NCI-H1694 treated with DMSO at 0.1 percent for 48 hours (cell line): ENCODE data around the gene MBNL2.

ENCODE experiments used
- DNase-seq: peaks from one replicate; lab custom pipeline; 2025; lab: John Stamatoyannopoulos, UW

MBNL2 gene

GRCh38 chr13:97384371-97384770 lies 162.2 kb downstream of the MBNL2 start:
- DNase-seq: no peak

DNA sequence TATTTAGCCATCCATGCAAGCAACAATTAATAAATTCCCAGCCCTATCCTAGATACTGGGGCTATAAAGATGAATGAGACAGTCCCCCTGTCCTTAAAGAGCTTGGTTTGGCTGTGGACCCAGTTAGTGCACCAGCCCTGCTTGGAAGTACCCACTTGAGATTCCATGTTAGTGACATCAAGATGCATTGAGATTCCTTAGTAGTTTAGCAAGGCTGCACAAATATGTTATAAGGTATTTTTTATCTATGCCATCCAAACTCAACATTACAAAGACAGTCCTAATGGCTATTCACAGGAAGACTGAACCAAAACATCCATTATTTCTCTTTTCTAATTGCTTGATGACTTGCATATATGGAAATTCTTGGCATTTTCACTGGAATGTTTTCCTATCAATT lies 163.0 kb downstream of the MBNL2 start:
- no peak for DNase-seq

- no peak for DNase-seq
These were observed 163.7 kb downstream of the MBNL2 start for GRCh38 chr13:97385854-97386253.

DNA sequence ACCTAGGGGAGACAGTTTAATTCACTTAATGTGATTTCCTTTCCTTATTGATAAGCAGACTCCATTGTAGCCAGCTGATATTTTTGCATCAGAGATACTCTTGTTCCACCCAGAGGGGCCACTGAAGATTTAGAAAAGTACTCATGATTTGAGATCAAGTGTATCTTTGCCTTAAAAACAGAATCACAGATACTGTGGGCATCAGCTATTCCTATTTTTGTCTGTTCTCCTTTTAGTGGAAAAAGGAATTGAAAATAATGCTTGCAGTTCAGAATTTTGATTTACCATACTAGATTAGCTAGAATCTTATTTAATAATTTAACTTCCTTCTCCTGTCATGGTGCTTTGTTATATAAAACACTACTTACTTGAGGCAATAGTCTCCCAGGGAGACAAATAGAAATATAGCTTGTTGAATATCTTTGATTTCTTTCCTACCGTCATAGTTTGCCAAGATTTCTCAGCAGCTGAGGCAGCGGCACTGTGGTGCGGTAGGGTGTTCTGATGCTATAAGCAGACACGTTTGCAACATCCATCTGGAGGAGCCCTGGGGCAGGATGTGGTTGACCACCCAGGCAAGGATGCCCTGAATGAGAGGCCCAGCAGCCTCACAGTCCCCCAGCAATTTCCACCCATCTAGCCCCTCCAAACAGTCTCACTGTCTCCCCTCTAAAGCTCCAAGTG lies 164.8 kb downstream of the MBNL2 start:
- no peak for DNase-seq

DNA sequence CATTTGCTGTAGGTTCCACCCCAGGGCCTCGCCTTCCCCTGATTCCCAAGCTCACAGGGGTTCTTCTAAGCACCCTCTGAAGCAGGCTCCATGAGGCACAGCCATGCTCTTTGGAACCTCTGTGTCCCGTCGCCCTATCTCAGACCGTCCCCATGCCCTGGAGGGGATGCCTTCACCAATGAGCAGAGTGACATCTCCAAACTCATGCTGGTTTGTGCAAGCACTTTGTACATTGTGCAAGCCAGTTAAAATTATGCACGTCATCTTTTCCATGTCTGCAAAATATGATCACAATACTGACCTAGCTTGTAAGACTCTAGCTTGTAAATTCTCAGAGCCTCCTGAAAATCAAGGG lies 165.3 kb downstream of the MBNL2 start:
- no peak for DNase-seq

GRCh38 chr13:97387890-97388289 lies 165.8 kb downstream of the MBNL2 start:
- no peak for DNase-seq

GRCh38 chr13:97388373-97388772 lies 166.2 kb downstream of the MBNL2 start:
- no peak for DNase-seq

GRCh38 chr13:97390941-97391600 lies 168.9 kb downstream of the MBNL2 start:
- DNase-seq: no peak

DNA sequence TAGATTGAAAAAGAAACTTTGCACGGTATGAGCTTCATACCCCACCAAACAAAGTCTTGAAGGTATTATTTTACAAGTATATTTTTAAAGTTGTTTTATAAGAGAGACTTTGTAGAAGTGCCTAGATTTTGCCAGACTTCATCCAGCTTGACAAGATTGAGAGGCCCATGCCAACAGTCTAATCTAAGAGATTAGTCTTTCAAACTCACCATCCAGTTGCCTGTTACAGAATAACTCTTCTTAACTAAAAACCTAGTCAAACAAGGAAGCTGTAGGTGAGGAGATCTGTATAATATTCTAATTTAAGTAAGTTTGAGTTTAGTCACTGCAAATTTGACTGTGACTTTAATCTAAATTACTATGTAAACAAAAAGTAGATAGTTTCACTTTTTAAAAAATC lies 169.9 kb downstream of the MBNL2 start:
- DNase-seq: no peak

DNA sequence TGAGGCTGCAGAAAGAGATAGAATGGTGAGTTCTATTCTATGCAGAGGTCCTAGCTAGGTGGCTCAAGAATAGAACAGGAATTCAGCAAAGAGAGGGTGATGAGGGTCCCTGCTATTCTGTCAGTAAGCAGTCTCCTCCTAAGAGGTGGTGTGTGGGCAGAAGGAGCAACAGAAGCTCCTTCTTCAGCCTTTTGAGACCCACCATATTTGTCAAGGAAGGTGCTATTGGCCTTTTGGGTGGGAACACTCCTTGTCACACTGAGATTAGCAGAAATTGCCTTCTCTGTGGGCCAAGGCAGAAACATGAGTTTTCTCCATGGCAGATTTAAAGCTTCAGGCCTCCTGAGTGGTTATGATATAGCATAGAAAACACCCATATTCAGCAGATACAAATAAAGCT lies 172.4 kb downstream of the MBNL2 start:
- no peak for DNase-seq

DNA sequence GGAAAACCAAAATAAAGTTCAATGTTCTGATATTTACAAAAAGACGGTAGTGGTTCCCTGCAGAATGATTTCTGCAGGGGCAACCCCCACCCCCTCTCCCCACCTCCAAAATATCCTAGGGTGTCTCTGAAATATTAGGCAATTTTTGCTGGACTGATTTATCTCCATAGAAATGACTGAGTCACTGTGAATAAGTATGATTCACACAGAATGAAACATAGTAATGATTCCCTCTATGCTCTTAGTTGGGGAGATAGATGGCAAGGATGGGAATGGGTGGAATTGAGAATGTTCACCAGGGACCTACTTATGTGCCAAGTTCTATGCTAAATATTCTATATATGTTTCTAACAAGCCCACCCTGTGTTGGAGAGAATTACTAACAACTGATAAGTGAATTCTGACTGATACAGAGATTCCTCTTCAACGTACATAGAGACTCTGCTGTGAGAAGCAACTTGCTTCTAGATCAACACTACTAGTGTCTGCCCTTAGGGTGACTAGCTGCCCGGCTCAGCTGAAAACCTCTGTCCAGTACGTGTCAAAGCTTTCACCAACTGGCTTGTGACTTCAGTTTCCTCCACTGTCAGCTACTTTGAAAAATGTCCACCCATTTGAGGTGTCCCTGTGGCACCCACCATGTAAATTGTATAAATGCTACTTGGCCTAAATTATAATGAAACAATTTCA lies 173.5 kb downstream of the MBNL2 start:
- no peak for DNase-seq

DNA sequence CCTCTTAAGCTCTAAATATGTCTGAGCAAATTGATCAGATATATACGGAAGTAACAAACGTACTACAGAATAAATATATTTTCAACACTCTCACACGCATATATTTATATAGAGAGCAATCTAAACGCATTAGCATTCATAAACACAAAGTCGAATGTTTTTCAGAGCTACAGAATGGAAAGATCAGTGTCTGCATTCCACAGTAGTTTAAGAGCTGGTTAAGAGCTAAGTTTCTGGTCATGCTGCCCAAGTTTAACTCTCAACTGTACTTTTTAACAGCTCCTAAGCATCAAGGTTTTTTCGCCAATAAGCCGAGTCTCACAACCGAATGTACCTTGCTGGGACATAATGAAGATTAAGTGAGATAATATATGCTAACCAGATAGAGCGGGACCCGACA lies 175.1 kb downstream of the MBNL2 start:
- DNase-seq: no peak

DNA sequence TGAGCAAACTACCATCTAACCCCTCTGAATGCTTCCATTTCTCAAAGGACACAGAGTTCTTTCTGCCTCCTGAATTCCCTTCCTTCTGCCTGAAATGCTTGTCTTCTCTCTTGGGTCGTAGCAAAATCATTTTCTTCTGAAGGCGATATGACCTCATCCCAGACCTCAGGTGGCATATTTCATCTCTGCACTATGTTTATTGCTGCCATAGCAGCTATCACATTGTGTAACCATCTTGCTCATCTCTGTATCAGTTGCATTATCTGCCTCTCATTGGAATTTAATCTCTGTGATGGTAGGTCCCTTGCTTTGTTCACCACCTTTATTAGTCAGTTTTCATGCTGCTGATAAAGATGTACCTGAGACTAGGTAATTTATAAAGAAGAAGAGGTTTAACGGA lies 179.3 kb downstream of the MBNL2 start:
- DNase-seq: no peak

GRCh38 chr13:97403893-97404750 lies 182.0 kb downstream of the MBNL2 start:
- DNase-seq: no peak

GRCh38 chr13:97407540-97407939 lies 185.4 kb downstream of the MBNL2 start:
- no peak for DNase-seq

- DNase-seq: no peak
These were observed 186.8 kb downstream of the MBNL2 start for GRCh38 chr13:97408938-97409337.

DNA sequence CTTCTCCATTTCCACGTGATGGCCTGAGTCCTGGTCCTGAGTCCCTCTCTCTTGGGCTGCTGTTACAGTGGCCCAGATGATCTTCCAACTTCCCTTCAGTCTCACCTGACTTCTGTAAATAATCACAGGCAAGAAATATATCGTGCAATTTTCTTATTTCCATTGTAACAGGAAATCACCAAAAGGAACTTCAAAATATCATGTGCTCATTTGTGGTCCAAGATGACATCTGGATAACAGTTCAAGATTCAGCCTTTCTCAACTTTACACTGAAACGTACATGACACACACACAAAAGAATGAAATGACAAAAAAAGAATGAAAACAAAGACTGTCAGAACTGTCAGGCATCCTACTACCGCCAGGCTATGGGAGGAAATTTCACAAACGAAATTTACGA lies 189.9 kb downstream of the MBNL2 start:
- DNase-seq: no peak

DNA sequence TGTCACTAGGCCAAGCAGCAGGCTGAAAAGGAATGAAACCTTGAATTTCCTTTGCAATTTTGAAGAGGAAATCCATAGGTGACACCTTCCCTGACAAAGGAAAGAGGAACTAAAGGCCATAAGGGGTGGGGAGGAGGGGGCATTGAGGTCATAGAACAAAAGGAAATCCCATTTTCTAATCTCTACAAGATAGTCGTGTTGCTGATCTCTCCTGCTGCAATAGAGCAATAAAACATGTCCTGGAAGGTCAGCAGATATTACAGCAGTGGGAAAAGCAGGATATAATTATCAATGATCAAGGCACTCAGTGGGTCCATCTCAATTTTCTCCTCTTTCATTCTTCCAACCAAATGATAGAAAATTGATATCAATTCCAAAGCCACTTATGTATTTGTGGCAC lies 191.6 kb downstream of the MBNL2 start:
- DNase-seq: no peak

DNA sequence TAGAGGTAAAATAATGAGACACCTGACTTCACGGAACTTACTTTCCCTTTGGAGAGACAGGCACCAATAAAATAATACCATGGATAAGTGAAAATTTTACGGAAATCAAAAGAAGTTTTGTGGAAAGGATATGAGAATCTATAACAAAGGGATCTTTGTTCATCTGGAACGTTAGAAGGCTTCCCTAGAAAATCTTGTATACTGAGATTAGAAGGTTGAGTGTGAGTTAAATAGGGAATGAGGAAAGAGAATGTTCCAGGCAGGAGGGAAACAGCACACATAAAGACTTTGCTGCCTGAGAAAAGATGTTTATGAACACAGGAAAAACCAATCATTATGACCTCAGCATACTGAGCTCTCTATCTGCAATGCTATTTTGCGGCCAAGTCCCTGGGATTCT lies 192.3 kb downstream of the MBNL2 start:
- no peak for DNase-seq

GRCh38 chr13:97417698-97418097 lies 195.6 kb downstream of the MBNL2 start:
- DNase-seq: no peak

DNA sequence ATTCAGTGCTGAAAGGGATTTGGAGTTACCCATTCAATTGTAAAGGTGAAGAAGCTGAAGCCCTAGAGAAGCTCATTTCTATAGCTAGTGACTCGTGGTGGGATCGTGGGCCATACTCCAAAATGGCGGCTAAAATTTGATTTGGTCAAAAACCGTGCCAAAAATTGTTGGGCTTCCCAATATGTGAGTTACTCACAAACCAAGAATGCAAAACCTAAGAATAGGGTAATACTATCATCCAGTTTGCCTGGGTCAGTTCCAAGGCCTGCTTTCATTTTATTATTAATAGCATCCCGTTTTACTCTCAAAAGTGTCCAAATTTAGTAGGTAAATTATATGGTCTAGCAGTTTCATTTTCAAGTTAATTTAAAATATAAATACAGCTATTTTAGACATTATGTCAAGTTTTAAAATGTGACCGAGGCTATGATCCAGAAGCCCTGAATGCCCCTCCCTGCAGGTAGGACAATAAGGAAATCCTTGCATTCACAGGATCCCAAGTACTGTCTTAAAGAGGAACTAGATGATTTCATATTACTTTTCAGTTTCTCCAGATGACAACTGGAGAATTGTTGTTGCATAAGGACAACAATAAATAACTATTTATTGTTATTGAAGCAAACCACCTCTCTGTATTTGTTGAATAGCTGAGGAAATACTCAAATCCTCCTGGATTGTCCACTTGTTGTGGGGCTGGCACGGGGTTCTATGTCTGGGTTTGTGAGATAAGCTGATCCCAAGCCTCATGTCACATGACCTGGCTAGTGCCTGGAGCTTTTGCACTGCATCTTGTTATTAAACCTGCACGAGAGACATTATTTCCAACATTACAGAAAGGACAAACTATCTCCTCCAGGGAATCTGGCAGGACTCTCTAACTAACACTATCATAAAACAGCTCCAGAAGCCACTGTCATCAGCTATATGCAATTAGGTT lies 200.3 kb downstream of the MBNL2 start:
- no peak for DNase-seq
